ENCODE data around the gene CCDC92.

Gene CCDC92

GRCh38 chr12:123973552-123974341 lies 1.1 kb upstream of the CCDC92 start:
- DNase-seq (ENCODE audit: low spot score), result peak; percentile 57

- peak; percentile 34 for DNase-seq (ENCODE audit: low spot score)
These were observed 718 bp downstream of the CCDC92 start for GRCh38 chr12:123971770-123972456.

- DNase-seq (ENCODE audit: low spot score), result no peak
These were observed 1.2 kb downstream of the CCDC92 start for GRCh38 chr12:123971449-123971769.

DNA sequence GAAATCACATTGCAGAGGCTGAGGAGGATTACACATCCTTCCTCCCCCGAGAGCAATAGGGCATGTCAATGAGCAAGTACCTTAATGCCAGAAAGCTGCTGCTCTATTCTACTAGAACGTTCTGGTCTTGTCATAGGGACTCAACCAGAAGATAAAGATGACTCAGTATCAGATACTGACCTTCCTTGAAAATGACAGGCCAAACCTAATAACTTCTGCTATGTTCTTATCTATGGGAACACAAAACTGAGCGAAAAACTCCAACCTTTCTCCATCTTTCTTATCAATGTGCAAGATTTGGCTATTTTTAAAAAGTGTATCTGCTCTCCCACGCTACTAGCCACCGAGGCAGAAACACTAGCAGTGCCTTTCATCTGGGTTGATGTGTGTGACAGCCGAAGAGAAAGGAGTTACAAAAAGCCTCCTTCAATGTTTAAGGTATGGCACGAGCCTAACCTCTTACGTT lies 5.5 kb downstream of the CCDC92 start:
- no peak for DNase-seq (ENCODE audit: low spot score)

DNA sequence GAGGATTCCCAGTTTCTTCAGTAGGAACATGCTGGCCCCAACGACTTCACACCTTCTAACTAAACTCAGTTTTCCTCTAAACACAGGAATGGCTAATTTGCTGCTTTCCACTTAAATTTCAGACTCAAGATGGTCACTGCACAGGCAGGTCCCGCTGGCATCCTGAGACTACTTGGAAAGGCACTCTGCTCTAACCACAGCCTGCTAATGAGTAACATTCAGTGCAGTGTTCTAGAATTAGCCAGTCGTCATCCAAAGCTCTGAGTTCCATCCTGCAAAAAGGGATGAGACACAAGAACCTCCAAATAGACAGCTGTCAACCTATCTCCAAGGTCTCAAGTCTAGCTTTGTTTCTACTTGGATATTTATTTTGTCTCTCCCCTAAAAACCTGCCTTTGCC lies 6.0 kb downstream of the CCDC92 start:
- DNase-seq (ENCODE audit: low spot score), result peak; percentile 73

- DNase-seq (ENCODE audit: low spot score), result no peak
These were observed 7.2 kb downstream of the CCDC92 start for GRCh38 chr12:123965382-123965781.

- no peak for DNase-seq (ENCODE audit: low spot score)
These were observed 8.8 kb downstream of the CCDC92 start for GRCh38 chr12:123963821-123964220.

- DNase-seq (ENCODE audit: low spot score), result no peak
These were observed 10.1 kb downstream of the CCDC92 start for GRCh38 chr12:123962513-123962912.

- DNase-seq (ENCODE audit: low spot score), result no peak
These were observed 10.9 kb downstream of the CCDC92 start for GRCh38 chr12:123961585-123962345.

GRCh38 chr12:123960856-123961255 lies 11.8 kb downstream of the CCDC92 start:
- DNase-seq (ENCODE audit: low spot score), result no peak

DNA sequence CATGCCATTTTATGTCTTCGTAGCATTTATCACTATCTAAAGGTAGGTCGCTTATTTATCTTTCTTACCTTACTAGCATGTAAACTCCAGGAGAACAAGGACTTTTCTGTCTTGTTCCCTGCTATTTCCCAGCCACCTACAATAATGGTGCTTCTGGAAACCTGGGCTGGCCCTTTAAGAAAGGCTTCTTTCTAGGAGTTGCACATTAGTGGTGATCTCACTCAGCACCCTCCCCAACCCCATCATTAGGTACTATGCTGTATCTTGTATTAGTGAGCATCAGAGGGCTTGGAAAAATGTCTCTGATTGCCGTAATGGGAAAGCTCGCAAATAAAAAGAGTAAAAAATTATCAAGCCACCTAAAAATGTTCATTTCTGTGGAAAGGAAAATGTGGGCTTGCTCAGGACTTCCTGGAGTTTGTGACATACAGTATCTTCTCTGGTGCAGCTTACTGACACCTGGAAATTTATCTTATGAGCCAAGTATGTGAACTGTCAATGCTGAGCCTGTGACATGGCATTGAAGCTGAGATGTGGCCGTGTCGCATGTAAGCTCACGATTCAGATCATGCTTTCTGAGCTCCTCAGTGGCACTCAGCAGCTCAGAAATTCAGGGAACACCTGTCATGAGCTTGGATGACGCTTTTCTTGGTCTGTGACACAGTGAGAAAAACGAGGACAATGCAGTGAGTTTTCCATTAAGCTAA lies 12.4 kb downstream of the CCDC92 start:
- DNase-seq (ENCODE audit: low spot score), result no peak

DNA sequence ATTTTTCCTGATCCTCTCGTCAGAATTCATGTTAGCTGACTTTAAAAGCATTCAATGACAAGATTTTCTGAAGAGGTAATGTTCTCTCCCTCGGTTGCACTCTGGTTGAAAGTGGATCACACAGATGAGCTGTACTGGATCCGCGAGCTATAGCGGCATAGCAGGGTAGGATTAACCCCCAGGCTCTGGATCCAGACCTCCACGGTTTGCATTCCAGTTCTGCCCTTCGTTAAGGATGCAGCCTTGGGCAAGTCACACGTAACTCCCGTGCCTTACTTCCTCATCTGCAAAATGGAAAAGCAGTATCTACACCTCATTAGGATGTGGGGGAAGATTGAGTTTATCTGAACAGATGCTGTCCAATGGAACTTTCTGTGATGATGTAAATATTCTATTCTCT lies 13.8 kb downstream of the CCDC92 start:
- no peak for DNase-seq (ENCODE audit: low spot score)

- DNase-seq (ENCODE audit: low spot score), result no peak
These were observed 14.2 kb downstream of the CCDC92 start for GRCh38 chr12:123958462-123958861.

DNA sequence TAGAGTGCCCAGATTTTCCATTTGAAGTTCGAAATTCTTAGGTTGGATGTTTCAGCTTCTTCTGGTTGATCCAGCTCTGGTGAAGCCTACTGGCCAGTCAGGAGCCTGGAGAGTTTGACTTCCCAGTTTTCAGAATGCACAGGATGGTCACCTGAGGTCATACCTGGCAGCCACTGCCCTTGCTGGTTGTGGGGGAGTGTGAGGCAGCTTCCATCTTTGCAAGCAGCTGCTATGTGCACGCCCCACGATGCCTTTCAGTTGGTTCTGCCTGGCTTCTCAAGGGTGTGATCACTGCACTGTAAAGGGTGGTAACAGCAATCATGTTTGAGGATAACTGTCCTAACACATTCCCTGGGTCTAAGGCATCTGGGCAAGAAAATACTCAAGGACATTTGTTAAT lies 15.4 kb downstream of the CCDC92 start:
- no peak for DNase-seq (ENCODE audit: low spot score)

DNA sequence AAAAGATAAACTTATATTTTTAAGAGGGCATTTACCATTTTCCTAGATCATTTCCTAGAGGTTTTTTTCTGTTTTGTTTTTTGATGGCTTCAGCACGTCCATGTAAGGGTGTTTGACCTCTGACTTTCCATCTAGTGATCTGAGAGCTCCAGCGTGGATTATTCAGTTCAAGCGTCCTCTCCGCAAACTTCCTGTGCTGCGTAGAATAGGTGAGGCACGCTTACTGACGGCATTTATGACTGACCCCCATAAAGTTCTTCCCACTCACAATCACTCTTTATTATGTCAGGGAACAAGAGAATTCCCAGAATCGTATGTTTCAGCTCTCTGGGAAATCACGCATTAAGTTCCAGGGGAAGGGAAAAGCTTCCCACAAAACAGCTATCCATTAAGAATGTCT lies 16.4 kb downstream of the CCDC92 start:
- no peak for DNase-seq (ENCODE audit: low spot score)

- DNase-seq (ENCODE audit: low spot score), result no peak
These were observed 17.8 kb downstream of the CCDC92 start for GRCh38 chr12:123954647-123955350.

- DNase-seq (ENCODE audit: low spot score), result no peak
These were observed 20.6 kb downstream of the CCDC92 start for GRCh38 chr12:123952037-123952436.

DNA sequence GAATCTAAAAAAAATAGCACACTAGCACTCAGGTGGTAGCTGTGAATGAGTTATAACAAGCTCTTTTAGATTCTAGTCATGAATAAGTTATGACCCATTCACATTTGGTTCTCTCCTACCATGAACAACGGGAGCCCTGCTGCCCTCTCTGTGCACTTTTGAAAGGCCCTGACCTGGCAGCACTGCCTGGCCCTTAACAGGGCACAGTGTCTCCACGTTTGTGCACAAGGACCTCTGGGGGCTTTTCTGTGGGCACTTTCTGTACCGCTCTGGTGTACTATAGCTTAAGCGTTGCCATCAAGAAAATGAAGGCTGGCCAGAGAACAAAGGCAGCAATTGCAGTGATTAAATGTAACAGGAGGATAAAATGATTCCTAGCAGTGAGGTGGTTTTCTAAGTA lies 21.2 kb downstream of the CCDC92 start:
- DNase-seq (ENCODE audit: low spot score), result no peak

- no peak for DNase-seq (ENCODE audit: low spot score)
These were observed 21.9 kb downstream of the CCDC92 start for GRCh38 chr12:123950476-123951349.

DNA sequence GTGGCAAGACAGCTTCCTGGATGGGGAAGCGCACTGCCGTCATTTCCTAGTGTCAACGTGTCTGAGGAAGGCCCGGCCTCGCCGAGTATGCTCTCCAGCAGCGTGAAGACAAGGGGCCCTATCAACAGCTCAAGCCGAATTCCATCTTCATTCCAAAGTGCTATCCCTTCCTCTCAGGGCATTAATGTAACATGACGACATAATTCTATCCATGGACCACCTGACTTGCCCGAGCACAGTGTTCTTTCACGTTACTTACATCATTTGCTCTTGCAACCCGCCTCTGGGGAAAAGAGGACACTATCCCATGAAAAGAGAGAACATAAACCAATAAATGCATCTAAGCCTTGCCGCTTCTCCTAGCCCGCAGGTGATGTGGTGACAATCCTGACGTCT lies 22.9 kb downstream of the CCDC92 start:
- DNase-seq (ENCODE audit: low spot score), result no peak
